Measurements from ENCODE around the gene OTUB2.

The OTUB2 gene

GRCh38 chr14:94036313-94037167 is 10.4 kb downstream of the OTUB2 start:
- Histone ChIP-seq H3K27ac (no peak overlapping the region), H3K4me3 (no peak overlapping the region)

DNA sequence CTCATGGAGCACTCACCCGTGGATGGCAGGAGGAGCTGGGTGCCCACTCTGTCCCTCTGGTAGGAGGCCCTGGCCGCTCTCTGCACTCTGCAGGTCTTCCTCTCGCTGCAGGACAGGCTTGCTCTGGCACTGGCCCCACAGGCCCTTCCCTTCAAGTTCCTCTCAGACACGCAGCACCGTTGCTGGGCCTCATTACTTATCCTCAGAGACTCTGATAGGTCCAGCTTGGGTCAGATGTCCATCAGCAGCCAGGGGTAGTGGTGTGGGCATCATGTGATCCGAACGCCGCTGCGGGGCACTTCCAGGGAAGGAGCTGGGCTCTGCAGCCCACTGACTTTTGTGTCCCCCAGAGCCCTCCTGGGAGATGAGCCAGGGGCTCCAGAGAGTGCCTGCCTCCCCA is 11.8 kb downstream of the OTUB2 start:
- H3K27ac ChIP-seq = no peak overlapping the region
- no peak overlapping the region for H3K4me3 ChIP-seq

- no peak overlapping the region for H3K4me3 ChIP-seq
- H3K27ac ChIP-seq = no peak overlapping the region
Observed at GRCh38 chr14:94038510-94038909, 12.4 kb downstream of the OTUB2 start.

GRCh38 chr14:94038921-94039629 is 12.9 kb downstream of the OTUB2 start:
- H3K4me3 ChIP-seq = no peak overlapping the region
- H3K27ac ChIP-seq = no peak overlapping the region

GRCh38 chr14:94040247-94040646 is 14.1 kb downstream of the OTUB2 start:
- no peak overlapping the region for H3K4me3 ChIP-seq
- no peak overlapping the region for H3K27ac ChIP-seq

DNA sequence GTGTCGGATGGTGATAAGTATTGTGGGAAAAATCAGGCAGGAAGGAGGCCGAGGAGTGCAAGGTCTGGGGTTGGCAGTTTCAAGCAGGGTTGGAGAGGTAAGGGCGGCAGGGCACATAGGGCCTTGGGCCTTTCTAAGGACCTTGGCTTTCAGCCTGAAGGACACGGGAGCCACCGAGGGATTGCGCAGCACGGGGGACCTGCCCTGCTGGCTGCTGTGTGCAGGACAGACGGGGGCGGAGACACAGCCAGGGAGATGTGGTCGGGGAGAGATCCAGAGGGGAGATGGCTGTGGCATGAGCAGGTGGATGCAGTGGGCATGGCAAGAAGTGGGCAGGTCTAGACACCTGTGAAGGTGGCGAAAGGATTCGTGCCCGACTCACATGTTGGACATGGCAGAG is 14.7 kb downstream of the OTUB2 start:
- Histone ChIP-seq H3K27ac (no peak overlapping the region), H3K4me3 (no peak overlapping the region)

- Histone ChIP-seq H3K4me3 (no peak overlapping the region), H3K27ac (peak overlapping the region in 1 of 21 experiments; percentile 22)
Observed at GRCh38 chr14:94041551-94042346, 15.6 kb downstream of the OTUB2 start.

DNA sequence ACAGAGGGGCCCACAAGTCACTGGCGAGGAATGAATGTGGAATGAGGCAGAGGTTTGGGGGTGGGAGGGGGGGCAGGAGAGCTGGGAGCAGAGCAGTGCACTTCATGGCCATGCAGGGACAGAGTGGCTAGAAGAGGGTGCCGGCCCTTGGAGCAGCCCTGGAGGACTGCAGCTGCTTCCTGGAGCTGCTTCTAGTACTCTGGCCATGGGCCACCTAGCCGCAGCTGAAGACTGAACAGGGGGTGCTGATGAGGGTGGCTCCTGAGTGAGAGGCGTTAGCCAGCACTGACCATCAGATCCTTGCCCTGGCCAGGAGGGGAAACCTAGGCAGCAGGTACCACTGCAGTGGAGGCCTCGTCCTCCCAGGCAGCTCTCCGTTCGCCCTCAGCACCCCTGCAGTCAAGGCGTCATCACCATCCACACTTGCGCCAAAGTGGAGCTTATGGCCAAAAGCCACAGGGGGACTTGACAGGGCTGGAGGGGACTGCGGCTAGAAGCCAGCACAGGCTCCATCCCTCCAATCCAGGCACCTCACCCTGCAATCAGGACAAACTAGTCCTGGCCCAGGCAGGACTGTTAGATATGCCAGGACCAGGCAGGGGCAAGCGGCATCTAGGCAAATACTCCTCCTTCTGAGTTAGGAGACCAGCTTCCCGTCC is 16.4 kb downstream of the OTUB2 start:
- Histone ChIP-seq H3K27ac (peak overlapping the region in 1 of 21 experiments; percentile 22), H3K4me3 (no peak overlapping the region)

DNA sequence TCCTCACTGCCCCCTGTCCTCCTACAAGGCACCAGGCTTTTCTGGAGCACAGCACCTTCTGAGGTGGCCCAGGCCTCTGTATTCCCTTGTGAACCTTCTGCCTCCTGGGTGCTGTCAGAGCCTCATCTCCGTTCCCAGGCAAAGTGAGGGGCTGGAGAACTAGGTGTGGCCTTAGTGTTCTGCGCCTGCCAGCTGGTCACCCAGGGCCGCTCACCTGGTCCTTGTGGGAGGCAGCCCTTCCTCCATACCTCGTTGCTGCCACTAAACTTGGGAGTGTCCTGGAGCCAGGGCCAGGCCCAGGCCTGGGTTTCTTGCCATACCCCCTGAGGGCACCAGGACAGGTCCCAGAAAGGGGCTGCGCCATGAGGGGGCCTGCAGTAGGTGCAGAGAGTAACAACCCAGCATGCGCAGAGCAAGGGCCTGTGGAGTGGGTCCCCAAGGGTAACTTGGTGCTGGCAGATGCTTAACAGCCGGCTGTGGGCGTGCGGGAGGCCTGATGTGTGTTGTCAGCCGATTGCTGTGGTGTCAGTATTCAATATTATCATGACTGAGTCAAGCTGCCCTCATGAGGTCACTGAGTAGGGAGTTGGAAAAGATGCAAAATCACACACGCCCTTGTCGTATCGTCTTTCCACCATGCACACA is 17.1 kb downstream of the OTUB2 start:
- no peak overlapping the region for H3K4me3 ChIP-seq
- H3K27ac ChIP-seq = no peak overlapping the region

DNA sequence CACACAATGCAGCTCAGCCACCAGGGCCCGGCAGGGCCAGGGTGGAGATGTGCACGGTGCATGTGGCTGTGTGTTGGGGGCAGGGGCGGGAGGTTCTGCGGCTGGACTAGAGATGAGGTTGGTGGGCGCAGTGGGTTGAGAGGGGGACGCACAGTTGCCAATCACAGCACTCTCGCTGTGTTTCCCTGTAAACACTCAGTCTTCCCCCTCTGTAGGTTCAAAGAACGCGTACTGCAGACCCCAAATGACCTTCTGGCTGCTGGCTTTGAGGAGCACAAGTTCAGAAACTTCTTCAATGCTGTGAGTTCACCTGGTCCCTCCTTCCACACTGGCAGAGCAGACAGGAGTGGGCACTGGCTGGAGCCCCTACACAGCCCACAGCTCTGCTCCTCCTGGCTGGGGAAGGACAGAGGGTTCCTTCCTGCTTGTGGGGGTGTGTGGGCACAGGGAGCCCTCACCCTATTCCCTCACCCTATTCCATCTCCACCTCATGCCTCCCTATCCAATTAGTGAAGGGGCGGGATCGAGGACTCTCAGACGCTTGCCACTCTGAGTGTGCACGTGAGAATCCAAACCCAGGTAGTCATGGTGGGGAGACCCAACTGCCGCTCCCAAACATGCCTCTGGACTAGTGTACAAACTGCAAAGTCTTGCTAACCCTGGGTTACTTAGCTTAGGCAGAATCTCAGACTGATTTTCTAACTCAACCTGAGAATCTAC is 17.8 kb downstream of the OTUB2 start:
- Histone ChIP-seq H3K27ac (no peak overlapping the region), H3K4me3 (no peak overlapping the region)

DNA sequence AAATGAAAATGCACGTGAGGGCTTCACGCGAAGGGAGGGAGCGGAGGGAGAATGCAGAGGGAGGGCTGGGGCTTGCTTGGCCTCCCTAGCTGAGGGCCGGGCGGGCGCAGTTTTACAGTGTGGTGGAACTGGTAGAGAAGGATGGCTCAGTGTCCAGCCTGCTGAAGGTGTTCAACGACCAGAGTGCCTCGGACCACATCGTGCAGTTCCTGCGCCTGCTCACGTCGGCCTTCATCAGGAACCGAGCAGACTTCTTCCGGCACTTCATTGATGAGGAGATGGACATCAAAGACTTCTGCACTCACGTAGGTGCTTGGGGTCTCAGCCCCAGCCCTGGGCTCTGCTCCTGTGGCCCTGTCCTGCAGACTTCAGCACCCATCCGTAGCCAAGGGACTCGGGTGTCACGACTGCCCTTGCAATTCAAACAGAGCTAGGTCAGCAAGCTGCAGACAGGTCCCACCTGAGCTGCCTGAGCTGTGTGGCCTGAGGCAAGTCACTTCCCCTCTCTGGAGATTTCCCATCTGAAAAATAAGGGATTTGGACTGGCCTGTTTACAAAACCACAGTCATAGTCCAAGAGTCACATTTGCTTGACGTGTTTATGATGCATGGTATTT is 18.4 kb downstream of the OTUB2 start:
- Histone ChIP-seq H3K4me3 (no peak overlapping the region), H3K27ac (no peak overlapping the region)

- Histone ChIP-seq H3K4me3 (no peak overlapping the region), H3K27ac (no peak overlapping the region)
Observed at GRCh38 chr14:94045101-94045500, 19.0 kb downstream of the OTUB2 start.

DNA sequence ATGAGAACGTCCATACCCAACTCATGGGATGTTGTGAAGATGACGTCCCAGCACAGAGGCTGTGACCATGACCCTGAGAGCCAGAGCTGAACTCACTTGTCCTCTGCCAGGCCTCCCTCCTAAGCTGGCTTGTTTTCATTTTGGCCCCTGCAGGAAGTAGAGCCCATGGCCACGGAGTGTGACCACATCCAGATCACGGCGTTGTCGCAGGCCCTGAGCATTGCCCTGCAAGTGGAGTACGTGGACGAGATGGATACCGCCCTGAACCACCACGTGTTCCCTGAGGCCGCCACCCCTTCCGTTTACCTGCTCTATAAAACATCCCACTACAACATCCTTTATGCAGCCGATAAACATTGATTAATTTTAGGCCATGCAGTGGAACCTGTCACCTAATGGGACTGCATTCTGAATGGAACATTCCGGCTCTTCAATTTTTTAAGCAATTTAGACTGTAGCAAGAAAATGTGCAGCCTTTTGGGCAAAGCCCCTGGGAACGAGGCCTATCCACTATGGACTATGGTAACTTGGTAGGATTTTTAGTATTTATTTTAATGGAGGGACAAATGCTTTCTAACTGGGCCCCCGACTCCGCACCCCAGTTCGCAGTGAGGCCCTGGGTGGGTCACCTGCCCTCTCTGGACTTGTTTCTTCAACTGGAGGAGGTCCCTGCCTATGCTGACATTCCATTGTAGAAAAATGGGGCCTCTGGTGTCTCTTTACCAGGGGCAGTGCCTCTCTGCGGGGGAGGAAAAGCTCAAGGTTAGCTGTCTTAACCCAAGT is 19.6 kb downstream of the OTUB2 start:
- Histone ChIP-seq H3K4me3 (no peak overlapping the region), H3K27ac (no peak overlapping the region)

- no peak overlapping the region for H3K4me3 ChIP-seq
- H3K27ac ChIP-seq = no peak overlapping the region
Observed at GRCh38 chr14:94046696-94047250, 20.6 kb downstream of the OTUB2 start.

DNA sequence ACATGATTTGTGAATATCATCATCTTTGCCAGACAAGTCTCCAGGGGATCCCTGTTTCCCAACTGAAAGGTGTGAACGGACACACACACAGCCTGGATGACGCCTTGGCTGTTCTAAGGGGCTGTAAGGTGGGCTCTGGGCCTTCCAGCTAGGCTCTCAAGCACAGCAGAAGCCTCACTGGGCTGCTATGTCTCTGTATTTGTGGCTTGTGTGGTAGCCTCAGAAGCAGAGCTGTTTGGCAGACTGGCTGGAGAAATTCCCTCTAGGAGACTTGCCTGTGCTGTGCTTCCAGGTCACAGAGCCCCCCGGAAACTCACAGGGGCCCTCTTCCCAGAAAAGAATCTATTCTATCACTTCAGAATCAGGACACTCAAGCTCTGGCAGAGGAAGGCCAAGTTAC is 21.4 kb downstream of the OTUB2 start:
- H3K27ac ChIP-seq = no peak overlapping the region

GRCh38 chr14:94048691-94049624 is 22.8 kb downstream of the OTUB2 start:
- H3K4me3 ChIP-seq = no peak overlapping the region
- no peak overlapping the region for H3K27ac ChIP-seq

More for the DNA sequence above, 21.4 kb downstream of the OTUB2 start:
- no peak overlapping the region for H3K4me3 ChIP-seq
